ENCODE results near the gene MEIS1.

The MEIS1 gene

GRCh38 chr2:66580166-66581049 lies 145.5 kb downstream of the MEIS1 start:
- Histone ChIP-seq H3K27ac (no peak overlapping the region), H3K36me3 (no peaks in the 10 kb centered on the region), H3K4me3 (ENCODE audit: low read depth, low read length) (no peak overlapping the region), H3K9me3 (ENCODE audit: severe bottlenecking) (peaks cover 9% of the 10 kb centered on the region), H3K27me3 (ENCODE audit: insufficient read depth, low read depth, severe bottlenecking) (peaks cover 89% of the 10 kb centered on the region)
- no peak for TF ChIP-seq CTCF (IDR thresholded peaks at IDR 0.05; ENCODE audit: low read depth, low read length)
- no peak for DNase-seq

- Histone ChIP-seq H3K4me3 (ENCODE audit: low read depth, low read length) (no peak overlapping the region), H3K36me3 (no peaks in the 10 kb centered on the region), H3K27me3 (ENCODE audit: insufficient read depth, low read depth, severe bottlenecking) (peaks cover 85% of the 10 kb centered on the region), H3K27ac (no peak overlapping the region), H3K9me3 (ENCODE audit: severe bottlenecking) (peaks cover 9% of the 10 kb centered on the region)
- no peak for DNase-seq
- no peak for TF ChIP-seq CTCF (IDR thresholded peaks at IDR 0.05; ENCODE audit: low read depth, low read length)
These were observed 146.6 kb downstream of the MEIS1 start for GRCh38 chr2:66581339-66582103.

- Histone ChIP-seq H3K27me3 (ENCODE audit: insufficient read depth, low read depth, severe bottlenecking) (peaks cover 85% of the 10 kb centered on the region), H3K4me3 (ENCODE audit: low read depth, low read length) (no peak overlapping the region), H3K27ac (no peak overlapping the region), H3K36me3 (no peaks in the 10 kb centered on the region), H3K9me3 (ENCODE audit: severe bottlenecking) (peaks cover 9% of the 10 kb centered on the region)
- no peak for TF ChIP-seq CTCF (IDR thresholded peaks at IDR 0.05; ENCODE audit: low read depth, low read length)
- DNase-seq: no peak
These were observed 147.4 kb downstream of the MEIS1 start for GRCh38 chr2:66582104-66582986.

GRCh38 chr2:66582987-66583880 lies 148.3 kb downstream of the MEIS1 start:
- peaks cover 83% of the 10 kb centered on the region for H3K27me3 ChIP-seq (ENCODE audit: insufficient read depth, low read depth, severe bottlenecking)
- no peak for DNase-seq
- H3K4me3 ChIP-seq (ENCODE audit: low read depth, low read length): no peak overlapping the region
- H3K9me3 ChIP-seq (ENCODE audit: severe bottlenecking): peaks cover 9% of the 10 kb centered on the region
- H3K27ac ChIP-seq: no peak overlapping the region
- H3K36me3 ChIP-seq: no peaks in the 10 kb centered on the region
- no peak for TF ChIP-seq CTCF (IDR thresholded peaks at IDR 0.05; ENCODE audit: low read depth, low read length)

- Histone ChIP-seq H3K36me3 (no peaks in the 10 kb centered on the region), H3K9me3 (ENCODE audit: severe bottlenecking) (peaks cover 9% of the 10 kb centered on the region), H3K27me3 (ENCODE audit: insufficient read depth, low read depth, severe bottlenecking) (peaks cover 79% of the 10 kb centered on the region), H3K4me3 (ENCODE audit: low read depth, low read length) (no peak overlapping the region), H3K27ac (no peak overlapping the region)
- no peak for DNase-seq
- TF ChIP-seq CTCF (IDR thresholded peaks at IDR 0.05; ENCODE audit: low read depth, low read length): no peak
These were observed 149.0 kb downstream of the MEIS1 start for GRCh38 chr2:66583881-66584280.
